H9 (cell line): ENCODE results near the gene KRTAP10-4. TPM values are rescaled to one million over a fixed set of nuclear protein-coding genes. Genes with fewer than 3 reads are reported as not detected.

Experiments
- DNase-seq: peaks from one replicate; pipeline ENCODE4 v3.0.0-alpha.2; 2017
- H2AFZ ChIP-seq: one replicate; pipeline ENCODE4 v1.6.1; 2013; ENCODE audit warnings: mild to moderate bottlenecking, low read length, control low read depth, moderate library complexity
- H2AK5ac ChIP-seq: 2 replicates; pipeline ENCODE4 v1.6.1; 2013; ENCODE audit warnings: low read length, control low read depth, mixed read lengths; ENCODE audit not compliant: insufficient read length
- H2BK120ac ChIP-seq: one replicate; pipeline ENCODE4 v1.6.1; 2013; ENCODE audit warnings: low read depth, mild to moderate bottlenecking, low read length, control low read depth, inconsistent platforms; ENCODE audit not compliant: poor library complexity, severe bottlenecking
- H2BK12ac ChIP-seq: 2 replicates; pipeline ENCODE4 v1.6.1; 2013; ENCODE audit warnings: low read length, control low read depth, mixed read lengths, low read depth; ENCODE audit not compliant: insufficient read length
- H2BK15ac ChIP-seq: 2 replicates; pipeline ENCODE4 v1.6.1; 2013; ENCODE audit warnings: low read depth, low read length, control low read depth
- H2BK20ac ChIP-seq: one replicate; pipeline ENCODE4 v1.6.1; 2013; ENCODE audit warnings: low read depth, mild to moderate bottlenecking, low read length, control low read depth, inconsistent platforms; ENCODE audit not compliant: poor library complexity, severe bottlenecking
- H2BK5ac ChIP-seq: 2 replicates; pipeline ENCODE4 v1.6.1; 2013; ENCODE audit warnings: low read length, control low read depth, mixed read lengths; ENCODE audit not compliant: insufficient read length
- H3K14ac ChIP-seq: 2 replicates; pipeline ENCODE4 v1.6.1; 2013; ENCODE audit warnings: low read length, control low read depth; ENCODE audit not compliant: insufficient read depth
- H3K18ac ChIP-seq: 2 replicates; pipeline ENCODE4 v1.6.1; 2013; ENCODE audit warnings: low read depth, mild to moderate bottlenecking, mixed read lengths, low read length, control low read depth; ENCODE audit not compliant: insufficient read length
- H3K23ac ChIP-seq: 2 replicates; pipeline ENCODE4 v1.6.1; 2013; ENCODE audit warnings: low read length, control low read depth, mixed read lengths, low read depth; ENCODE audit not compliant: insufficient read length
- H3K23me2 ChIP-seq: 2 replicates; pipeline ENCODE4 v1.6.1; 2013; ENCODE audit warnings: low read depth, mild to moderate bottlenecking, mixed read lengths, low read length, control low read depth; ENCODE audit not compliant: insufficient read length, poor library complexity, severe bottlenecking
- H3K27ac ChIP-seq: 2 replicates; pipeline ENCODE4 v1.5.1; 2013; ENCODE audit warnings: low read length, control low read depth, mixed read lengths, low read depth; ENCODE audit not compliant: insufficient read length
- H3K27me3 ChIP-seq: 2 replicates; pipeline ENCODE4 v1.6.1; 2013; ENCODE audit warnings: low read length, control low read depth, inconsistent platforms; ENCODE audit not compliant: insufficient read depth
- H3K4ac ChIP-seq: 2 replicates; pipeline ENCODE4 v1.6.1; 2013; ENCODE audit warnings: low read depth, mild to moderate bottlenecking, control low read depth, inconsistent platforms, low read length, moderate library complexity
- H3K4me1 ChIP-seq: 2 replicates; pipeline ENCODE4 v1.6.1; 2013; ENCODE audit warnings: low read length, control low read depth, inconsistent platforms; ENCODE audit not compliant: insufficient read depth
- H3K4me2 ChIP-seq: 2 replicates; pipeline ENCODE4 v1.6.1; 2013; ENCODE audit warnings: low read length, control low read depth, mixed read lengths; ENCODE audit not compliant: insufficient read length, insufficient read depth
- H3K56ac ChIP-seq: 2 replicates; pipeline ENCODE4 v1.6.1; 2013; ENCODE audit warnings: low read depth, mild to moderate bottlenecking, mixed read lengths, low read length, control low read depth; ENCODE audit not compliant: insufficient read length
- H3K79me1 ChIP-seq: 2 replicates; pipeline ENCODE4 v1.6.1; 2013; ENCODE audit warnings: low read depth, mild to moderate bottlenecking, moderate library complexity, low read length, control low read depth, inconsistent platforms; ENCODE audit not compliant: insufficient read depth, poor library complexity, severe bottlenecking
- H3K79me2 ChIP-seq: 2 replicates; pipeline ENCODE4 v1.6.1; 2013; ENCODE audit warnings: low read length, control low read depth, inconsistent platforms; ENCODE audit not compliant: insufficient read depth
- H3K9ac ChIP-seq: 2 replicates; pipeline ENCODE4 v1.6.1; 2013; ENCODE audit warnings: low read length, control low read depth, mixed read lengths; ENCODE audit not compliant: insufficient read length; ENCODE audit errors: extremely low read depth
- H3K9me3 ChIP-seq: one replicate; pipeline ENCODE4 v1.6.1; 2013; ENCODE audit warnings: low read depth, low read length, inconsistent platforms; ENCODE audit not compliant: control insufficient read depth
- H3T11ph ChIP-seq: one replicate; pipeline ENCODE4 v1.6.1; 2013; ENCODE audit warnings: mild to moderate bottlenecking, low read length, control low read depth, inconsistent platforms
- H4K20me1 ChIP-seq: one replicate; pipeline ENCODE4 v1.6.1; 2013; ENCODE audit not compliant: control insufficient read depth, insufficient read length, insufficient read depth
- H4K5ac ChIP-seq: 2 replicates; pipeline ENCODE4 v1.6.1; 2013; ENCODE audit warnings: low read depth, mild to moderate bottlenecking, mixed read lengths, low read length, control low read depth; ENCODE audit not compliant: insufficient read length
- H4K8ac ChIP-seq: replicated peaks from 2 replicates; pipeline ENCODE4 v1.6.1; 2013; ENCODE audit warnings: low read length, control low read depth, mixed read lengths, low read depth; ENCODE audit not compliant: insufficient read length
- H4K91ac ChIP-seq: 2 replicates; pipeline ENCODE4 v1.6.1; 2013; ENCODE audit warnings: low read depth, mild to moderate bottlenecking, moderate library complexity, mixed read lengths, low read length, control low read depth; ENCODE audit not compliant: insufficient read length
- H3K27ac Mint-ChIP-seq, 3 experiments: 2 replicates in 2 of 3; 3 replicates in 1 of 3; pipeline ENCODE4 v1.8.0; 2020 to 2021; ENCODE audit warnings: mixed read lengths in 3 of 3, mild to moderate bottlenecking in 1 of 3, moderate library complexity in 1 of 3
- H3K27me3 Mint-ChIP-seq: 2 replicates; pipeline ENCODE4 v1.8.0; 2021; ENCODE audit warnings: low read depth, mild to moderate bottlenecking, moderate library complexity, mixed read lengths
- H3K36me3 Mint-ChIP-seq, 3 experiments: 2 replicates in 2 of 3; 3 replicates in 1 of 3; pipeline ENCODE4 v1.8.0; 2020 to 2021; ENCODE audit warnings: low read depth in 3 of 3, mixed read lengths in 3 of 3; ENCODE audit not compliant: insufficient read depth in 1 of 3
- H3K4me1 Mint-ChIP-seq, 2 experiments: 2 replicates each; pipeline ENCODE4 v1.8.0; 2020; ENCODE audit warnings: mixed read lengths in 2 of 2
- H3K4me3 Mint-ChIP-seq, 2 experiments: 2 replicates in 1 of 2; 3 replicates in 1 of 2; pipeline ENCODE4 v1.8.0; 2020 to 2021; ENCODE audit warnings: mild to moderate bottlenecking in 2 of 2, mixed read lengths in 2 of 2, moderate library complexity in 1 of 2
- H3K9me3 Mint-ChIP-seq, 2 experiments: 2 replicates in 1 of 2; 3 replicates in 1 of 2; pipeline ENCODE4 v1.8.0; 2020; ENCODE audit warnings: mild to moderate bottlenecking in 2 of 2, mixed read lengths in 2 of 2, moderate library complexity in 1 of 2
- WGBS: extraction: QIAGEN DNeasy Blood & Tissue Kit; methylation state at CpG from one replicate; pipeline ENCODE4 v1.1.7; 2013; ENCODE audit warnings: missing lambda C conversion rate, low lambda C conversion rate, mixed read lengths; ENCODE audit not compliant: insufficient read length; ENCODE audit errors: extremely low coverage; 5-methylcytosine and 5-hydroxymethylcytosine counted together
- total RNA-seq: library from RNA; stranded (reverse); gene quantifications from 2 replicates; pipeline ENCODE4 v1.2.1, GENCODE V29; 2021
- TF ChIP-seq, protein P1 (sequence below): fragments of 200-600 bp; sonication (generic); conservative IDR thresholded peaks from 3 replicates; pipeline ENCODE4 v1.8.0; 2021; ENCODE audit warnings: antibody characterized with exemption, mild to moderate bottlenecking

The KRTAP10-4 gene
- total RNA-seq, 1 experiment from 2014 or later = not detected

DNA sequence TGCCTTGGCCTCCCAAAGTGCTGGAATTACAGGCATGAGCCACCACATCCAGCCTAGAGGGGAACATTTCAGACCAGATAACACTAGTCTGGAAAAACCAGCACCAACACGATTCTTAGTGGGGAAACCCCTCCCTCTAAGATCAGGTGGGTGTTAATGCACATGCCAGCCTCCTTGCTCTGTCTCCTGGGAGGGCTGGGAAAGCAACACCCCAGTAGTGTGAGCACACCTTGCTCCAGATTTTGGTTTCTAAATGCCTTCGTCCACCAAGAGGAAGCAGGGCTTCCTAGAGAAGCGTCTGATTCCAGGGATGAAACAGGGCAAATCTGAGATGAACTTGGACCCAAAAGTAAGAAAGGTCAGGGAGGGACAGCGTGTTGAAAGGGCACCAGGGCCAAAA is 2.2 kb upstream of the KRTAP10-4 start:
- Histone ChIP-seq H3K23me2 (no peaks in the 10 kb centered on the region), H3K27ac (no peak overlapping the region), H4K91ac (no peak overlapping the region), H3K9me3 (no peaks in the 10 kb centered on the region), H3K4ac (no peak overlapping the region), H2BK120ac (no peak overlapping the region), H2AK5ac (no peak overlapping the region), H3K4me1 (no peaks in the 10 kb centered on the region), H3K23ac (no peak overlapping the region), H3K79me2 (no peaks in the 10 kb centered on the region), H3K27me3 (no peaks in the 10 kb centered on the region), H2BK15ac (no peak overlapping the region), H4K20me1 (no peaks in the 10 kb centered on the region), H3K79me1 (no peaks in the 10 kb centered on the region), H3K18ac (no peak overlapping the region), H2BK20ac (no peak overlapping the region), H4K8ac (no peak overlapping the region), H3T11ph (no peak overlapping the region), H2AFZ (no peak overlapping the region), H3K56ac (no peak overlapping the region), H2BK5ac (no peak overlapping the region), H3K9ac (no peak overlapping the region), H3K14ac (no peak overlapping the region), H3K4me2 (no peak overlapping the region), H2BK12ac (no peak overlapping the region), H4K5ac (no peak overlapping the region)
- Mint-ChIP-seq H3K9me3 (peaks cover 19 to 23% of the 10 kb centered on the region in 2 experiments), H3K36me3 (peaks cover 3 to 22% (median 3%) of the 10 kb centered on the region in 3 experiments; a peak in 5 of 7 replicates), H3K27me3 (peaks cover 23% of the 10 kb centered on the region), H3K4me1 (peaks cover 5 to 12% of the 10 kb centered on the region in 2 experiments), H3K27ac (peak overlapping the region in 1 of 3 experiments; percentile 14; a peak in 1 of 7 replicates), H3K4me3 (no peak overlapping the region)
- no peak for DNase-seq
- WGBS = no CpG with 5 or more reads among the region's 4 CpGs
- TF ChIP-seq, protein P1, sequence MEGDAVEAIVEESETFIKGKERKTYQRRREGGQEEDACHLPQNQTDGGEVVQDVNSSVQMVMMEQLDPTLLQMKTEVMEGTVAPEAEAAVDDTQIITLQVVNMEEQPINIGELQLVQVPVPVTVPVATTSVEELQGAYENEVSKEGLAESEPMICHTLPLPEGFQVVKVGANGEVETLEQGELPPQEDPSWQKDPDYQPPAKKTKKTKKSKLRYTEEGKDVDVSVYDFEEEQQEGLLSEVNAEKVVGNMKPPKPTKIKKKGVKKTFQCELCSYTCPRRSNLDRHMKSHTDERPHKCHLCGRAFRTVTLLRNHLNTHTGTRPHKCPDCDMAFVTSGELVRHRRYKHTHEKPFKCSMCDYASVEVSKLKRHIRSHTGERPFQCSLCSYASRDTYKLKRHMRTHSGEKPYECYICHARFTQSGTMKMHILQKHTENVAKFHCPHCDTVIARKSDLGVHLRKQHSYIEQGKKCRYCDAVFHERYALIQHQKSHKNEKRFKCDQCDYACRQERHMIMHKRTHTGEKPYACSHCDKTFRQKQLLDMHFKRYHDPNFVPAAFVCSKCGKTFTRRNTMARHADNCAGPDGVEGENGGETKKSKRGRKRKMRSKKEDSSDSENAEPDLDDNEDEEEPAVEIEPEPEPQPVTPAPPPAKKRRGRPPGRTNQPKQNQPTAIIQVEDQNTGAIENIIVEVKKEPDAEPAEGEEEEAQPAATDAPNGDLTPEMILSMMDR = no peak
